HPDE6-E6E7 (cell line): ENCODE measurements around the gene GAST.
A peak's percentile ranks its signal among the peaks of the same experiment; 100 is the strongest.
"Not testable (repeated sequence)": the region's sequence is repeated elsewhere in the genome, so short reads cannot be mapped to it uniquely, and the experiment has no call there.

ENCODE experiments used
- DNase-seq: peaks from one replicate; pipeline ENCODE4 v3.0.0; 2011; ENCODE audit warnings: missing footprints; ENCODE audit errors: extremely low spot score

Gene GAST, protein sequence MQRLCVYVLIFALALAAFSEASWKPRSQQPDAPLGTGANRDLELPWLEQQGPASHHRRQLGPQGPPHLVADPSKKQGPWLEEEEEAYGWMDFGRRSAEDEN

DNA sequence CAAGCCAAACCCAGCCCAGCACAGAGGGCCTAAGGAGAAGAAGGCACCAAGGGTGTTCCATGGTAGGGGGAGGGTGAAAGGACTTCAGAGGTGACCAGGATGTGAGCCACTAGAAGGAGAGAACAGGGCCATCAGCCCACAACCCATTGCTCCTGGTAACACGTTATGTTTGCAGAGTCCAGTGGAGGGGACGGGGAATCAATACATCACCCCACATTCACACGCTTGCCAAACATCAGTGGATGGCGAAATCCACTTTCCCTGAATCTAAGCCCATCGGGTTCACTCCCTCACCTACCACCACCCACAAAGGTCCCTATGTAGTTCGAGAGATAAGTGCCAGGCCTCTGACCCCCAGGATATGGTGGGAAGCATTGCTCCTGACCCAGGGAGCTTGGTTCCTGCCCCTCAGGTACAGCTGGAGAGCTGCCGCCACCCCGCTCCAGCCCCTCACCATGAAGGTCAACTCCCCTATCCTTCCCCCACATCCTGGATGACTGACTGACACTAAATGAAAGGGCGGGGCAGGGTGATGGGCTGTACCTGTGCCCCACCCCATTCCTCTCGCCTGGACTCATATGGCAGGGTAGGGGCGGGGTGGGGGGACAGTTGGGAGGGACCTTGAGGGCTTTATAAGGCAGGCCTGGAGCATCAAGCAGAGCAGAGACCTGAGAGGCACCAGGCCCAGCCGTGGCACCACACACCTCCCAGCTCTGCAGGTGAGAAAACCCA is at the start of gene GAST:
GAST (plus strand) TSS at position 663 of the 732 bp plus-strand sequence. CDS start 3,106 bp downstream, outside the sequence.
- DNase-seq = no peak

DNA sequence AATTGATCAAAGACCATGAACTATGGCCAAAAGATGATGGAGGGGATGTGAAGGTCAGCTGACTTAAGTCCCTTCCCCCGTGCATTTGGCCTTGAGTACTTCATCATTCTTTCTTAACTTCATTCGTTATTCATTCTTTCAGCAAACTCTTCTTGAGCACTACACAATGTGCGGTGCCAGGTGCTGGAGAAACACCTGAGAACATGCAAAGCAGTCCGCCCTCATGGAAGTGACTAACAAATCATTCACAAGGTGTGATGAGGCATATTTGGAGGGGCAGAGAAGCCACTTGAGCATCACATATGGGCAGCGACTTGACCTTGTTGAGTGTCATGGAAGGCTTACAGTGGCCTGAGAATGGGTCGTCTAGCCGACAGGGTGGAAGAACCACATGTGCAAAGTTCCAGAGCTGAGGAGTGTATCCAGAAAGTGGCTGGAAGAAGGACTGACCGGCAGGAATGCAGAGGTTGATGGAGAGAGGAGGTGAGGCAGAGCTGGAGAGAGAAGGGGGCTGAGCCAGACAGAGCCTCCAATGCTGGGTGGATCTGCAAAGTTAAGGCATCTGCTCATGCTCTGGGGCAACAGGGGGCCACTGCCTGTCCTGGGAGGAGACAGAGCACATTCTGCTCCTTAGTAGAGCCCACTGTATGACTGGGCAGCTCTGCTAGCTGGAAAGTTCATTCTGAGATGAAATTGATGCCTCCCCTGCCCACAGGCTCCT is 48.5 kb upstream of the GAST start:
- no peak for DNase-seq

DNA sequence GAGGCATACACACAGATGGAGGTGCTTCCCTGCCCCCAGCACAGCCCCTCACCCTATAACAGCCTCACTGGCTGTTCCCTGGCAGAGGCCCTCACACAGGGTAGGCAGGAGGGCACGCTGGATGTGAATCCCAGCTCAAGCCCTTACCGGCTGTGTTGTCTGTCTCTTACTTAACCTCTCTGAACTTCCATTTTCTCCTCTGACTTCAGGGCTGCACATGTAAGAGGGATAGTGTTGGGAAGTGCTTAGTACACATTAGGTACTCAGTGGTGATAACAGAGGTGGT is 48.0 kb upstream of the GAST start:
- no peak for DNase-seq

DNA sequence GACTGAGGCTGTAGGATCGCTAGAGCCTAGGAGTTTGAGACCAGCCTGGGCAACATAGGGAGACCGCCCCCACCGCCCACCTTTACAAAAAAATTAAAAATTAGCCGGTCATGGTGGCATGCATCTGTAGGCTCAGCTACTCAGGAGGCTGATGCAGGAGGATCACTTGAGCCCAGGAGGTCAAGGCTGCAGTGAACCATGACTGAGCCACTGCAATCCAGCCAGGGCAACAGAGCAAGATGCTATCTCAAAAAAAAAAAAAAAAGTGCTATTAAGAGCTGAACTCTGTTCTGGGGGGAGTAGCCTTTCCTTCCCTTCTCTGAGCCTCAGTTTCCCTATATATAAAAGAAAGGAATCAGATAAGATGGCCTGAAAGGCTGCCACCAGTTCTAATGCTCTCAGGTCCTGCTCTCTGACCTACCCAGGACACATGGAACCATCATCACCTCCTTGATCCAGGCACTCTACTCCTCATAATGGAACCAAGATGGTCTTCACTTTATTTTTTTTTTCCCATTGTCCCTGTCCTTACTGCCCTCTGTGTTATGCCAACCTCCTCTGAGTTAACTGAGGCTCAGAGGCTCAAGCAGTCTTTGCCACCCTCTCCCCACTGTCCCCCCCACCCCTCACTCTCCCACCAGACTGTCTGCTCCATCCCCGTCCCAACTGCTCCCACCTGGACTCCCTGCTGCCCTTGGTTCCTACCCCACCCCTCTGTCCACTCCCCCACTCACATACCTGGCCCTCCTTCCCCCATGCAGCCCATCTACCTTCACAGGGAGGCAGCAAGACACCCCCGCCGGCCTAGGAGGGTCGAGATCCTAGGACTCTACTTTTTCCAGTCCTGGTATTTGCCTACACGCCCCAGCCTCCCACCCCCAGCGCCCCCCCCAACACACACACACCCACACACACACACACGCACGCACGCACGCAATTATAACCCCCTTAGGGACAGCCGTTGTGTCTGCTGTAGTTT is 47.3 kb upstream of the GAST start:
- DNase-seq = no peak

DNA sequence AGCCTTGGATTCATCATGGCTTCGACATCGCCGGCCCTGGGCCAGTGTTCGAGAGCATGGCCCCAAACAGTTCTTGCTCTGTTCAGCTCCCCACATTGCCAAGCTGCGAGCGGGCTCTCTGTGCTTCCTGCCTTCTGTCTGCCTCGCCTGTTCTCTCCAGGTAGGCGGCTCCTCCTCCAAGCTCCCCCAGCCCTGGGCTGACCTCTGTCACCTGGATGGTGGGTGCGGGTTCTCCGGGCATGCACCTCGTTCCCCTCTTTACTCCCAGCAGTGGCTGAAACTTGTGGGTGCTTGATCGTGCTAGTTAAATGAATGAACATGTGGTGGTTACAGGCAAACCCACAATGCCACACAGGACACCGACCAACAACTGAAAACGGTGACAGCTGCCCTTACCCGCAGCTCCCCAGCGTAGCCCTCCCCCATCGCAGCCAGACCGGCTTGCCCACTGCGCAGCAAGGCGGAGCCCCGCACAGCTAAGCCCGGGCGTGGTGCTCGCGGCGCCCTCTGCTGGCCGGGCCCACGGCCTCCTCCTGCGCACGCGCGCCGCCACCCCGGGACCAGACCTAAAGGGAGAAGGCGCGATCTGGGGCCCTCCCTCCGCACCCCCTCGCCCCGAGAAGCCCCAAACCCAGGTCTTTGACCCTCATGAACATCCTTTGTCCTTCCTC is 46.4 kb upstream of the GAST start:
- peak; percentile 99 for DNase-seq

DNA sequence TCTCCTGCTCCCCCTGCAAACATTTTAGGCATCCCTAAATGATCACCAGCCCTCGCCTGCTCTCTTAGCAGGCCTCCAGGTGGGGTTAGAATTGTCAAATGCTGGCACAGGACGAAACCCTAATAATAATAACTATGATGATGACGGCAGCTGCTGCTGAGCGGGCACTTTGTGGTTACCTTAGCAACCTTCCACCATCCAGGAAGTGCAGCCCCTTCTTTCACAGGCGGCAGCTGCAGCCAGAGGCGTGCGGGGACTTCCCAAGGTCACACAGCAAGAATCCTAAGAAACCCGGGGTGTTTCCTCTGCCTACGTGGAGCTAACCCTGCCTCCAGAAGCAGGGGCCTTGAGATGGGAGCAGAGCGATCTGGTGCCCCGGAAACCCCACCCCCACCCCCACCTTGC is 45.9 kb upstream of the GAST start:
- DNase-seq = peak; percentile 55

DNA sequence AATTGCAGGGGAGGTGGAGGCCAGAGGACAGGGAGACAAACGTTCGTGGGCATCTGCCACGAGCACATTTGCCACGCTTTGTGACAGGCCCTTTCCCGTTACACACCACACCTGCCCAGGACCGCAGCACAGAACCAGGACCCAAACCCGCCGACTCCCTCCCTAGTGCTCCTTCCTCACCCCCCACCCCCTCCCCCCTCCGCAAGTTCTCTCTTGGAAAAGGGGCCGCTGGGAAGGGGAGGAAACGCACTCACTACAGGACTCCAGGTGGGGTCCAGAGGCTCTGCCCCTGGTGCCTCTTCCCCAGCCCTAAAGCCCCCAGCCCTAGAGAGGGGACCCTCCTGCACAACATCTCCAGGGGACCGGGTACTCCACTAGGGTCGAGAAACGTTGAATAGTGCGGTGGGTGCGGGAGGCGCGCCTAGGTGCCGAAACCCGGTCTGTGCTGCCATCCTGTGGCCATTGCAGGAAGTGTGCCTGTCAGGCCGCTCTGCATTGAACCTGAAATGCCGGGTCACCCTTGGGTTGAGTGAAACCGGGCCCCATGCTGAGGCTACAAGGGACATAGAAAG is 45.3 kb upstream of the GAST start:
- DNase-seq = peak; percentile 83

DNA sequence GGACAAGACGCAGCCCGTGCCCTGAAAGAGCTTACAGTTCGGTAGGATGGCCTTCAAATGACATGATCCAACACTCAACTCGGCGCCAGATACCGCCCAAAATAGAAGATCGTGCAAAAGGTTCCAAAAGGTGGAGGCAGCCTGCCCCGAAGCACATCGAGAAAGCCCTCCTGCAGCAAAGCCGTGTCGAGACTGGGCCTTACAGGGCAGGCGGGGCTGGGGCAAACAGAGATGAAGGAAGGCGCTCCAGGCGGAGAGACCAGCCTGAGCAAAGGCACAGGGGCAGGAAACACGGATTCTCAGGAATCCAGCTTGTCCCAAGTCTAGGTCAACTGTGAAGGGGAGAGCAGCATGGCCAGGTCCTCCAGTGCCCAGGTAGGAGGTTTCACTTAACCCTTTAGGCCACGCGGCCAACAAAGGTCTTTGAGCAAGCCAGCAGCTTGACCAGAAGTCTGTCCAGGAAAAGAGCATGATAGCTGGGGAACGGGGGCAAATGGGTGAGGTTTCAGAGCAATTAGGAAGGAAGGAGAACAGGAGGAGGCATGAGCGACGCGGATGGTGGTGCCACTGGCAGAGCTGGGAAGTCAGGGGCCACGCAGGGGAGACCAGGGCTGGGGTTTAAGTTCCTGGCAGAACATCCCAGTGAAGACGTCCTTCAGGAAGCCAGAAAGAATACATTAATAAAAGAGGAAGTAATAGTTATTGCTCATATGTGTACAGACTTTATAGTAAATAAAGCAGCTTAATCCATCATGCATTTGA is 44.7 kb upstream of the GAST start:
- no peak for DNase-seq

DNA sequence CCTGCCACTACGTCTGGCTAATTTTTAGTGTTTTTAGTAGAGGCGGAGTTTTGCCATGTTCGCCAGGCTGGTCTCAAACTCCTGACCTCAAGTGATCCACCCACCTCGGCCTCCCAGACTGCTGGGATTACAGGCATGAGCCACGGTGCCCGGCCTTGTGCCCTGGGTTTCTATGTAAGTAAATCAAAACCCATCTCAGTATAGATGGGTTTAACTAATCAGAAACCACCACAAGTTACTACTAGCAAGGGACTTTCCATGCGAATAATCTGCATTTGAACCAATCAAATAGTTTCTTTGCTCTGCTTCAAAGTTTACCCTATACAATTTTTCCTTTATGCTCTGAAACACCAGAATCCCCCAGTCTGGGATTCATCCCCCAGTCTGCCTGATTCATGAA is 40.0 kb upstream of the GAST start:
- no peak for DNase-seq

DNA sequence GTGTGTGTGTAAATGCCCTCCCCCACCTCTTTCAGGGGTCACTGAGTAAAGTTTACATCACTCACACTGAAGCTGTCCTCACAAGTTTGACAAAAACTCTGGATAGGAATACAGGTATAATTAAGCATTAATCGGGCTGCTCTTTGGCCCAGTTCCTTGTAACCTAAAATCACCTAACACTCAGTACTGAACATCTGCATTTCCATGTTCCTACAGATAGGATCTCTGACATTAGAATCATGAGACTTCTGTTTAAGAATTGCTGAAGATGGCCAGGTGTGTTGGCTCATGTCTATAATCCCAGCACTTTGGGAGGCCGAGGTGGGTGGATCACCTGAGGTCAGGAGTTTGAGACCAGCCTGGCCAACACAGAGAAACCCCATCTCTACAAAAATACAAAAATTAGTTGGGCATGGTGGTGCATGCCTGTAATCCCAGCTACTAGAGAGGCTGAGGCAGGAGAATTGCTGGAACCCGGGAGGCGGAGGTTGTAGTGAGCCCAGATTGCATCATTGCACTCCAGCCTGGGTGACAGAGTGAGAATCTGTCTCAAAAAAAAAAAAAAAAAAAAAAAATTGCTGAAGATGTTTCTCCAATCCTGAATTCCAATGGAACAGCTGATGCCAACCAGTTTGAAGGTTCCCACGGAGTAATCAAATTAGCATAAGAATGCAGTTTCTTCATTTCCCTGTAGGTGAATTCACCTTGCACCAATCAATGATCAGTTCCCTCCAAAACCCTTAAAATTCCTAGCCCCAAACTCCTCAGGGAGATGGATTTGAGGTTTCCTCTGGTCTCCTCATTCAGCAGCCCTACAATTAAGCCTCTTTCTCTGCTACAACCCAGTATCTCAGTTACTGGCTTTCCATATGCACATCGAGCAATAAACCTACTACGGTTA is 36.7 kb upstream of the GAST start:
- DNase-seq = not testable (repeated sequence)

DNA sequence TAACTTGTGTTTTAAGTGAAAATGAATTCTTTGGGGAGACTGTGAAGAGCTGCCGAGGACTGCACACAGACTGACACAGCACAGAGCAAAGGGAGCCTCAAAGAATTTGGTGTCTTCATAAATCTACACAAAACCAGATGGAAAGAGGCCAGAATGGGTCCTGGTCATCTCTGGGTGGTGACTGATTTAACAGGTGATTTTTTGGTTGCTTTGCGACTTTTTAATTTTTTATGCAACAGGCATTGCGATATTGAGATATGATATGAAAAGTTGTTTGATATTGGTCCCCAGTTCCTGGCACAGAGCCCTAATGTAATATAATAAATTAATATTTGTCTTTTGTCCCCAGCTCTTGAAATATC is 36.1 kb upstream of the GAST start:
- no peak for DNase-seq

DNA sequence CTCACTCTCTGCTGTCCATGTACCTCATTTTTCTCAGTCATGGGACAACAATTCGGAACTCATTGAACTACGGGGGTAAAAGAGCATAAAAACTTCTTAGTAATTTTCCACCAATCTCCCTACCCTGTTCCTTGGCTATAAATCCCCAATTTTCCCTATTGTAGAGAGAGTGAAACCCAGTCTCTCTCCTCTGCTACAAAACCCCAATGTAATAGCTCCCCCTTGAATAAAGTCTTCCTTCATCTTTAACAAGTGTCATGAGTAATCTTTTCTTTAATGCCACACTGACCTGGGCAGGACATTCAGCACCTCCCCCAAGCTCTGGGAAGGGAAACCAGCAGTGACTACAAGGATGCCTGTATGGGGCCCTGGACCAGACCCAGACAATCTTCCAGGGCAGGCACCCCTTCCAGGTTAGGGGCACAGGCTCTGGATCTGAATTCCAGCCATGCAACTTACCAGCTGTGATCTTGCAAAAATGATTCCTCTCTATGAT is 33.7 kb upstream of the GAST start:
- no peak for DNase-seq

DNA sequence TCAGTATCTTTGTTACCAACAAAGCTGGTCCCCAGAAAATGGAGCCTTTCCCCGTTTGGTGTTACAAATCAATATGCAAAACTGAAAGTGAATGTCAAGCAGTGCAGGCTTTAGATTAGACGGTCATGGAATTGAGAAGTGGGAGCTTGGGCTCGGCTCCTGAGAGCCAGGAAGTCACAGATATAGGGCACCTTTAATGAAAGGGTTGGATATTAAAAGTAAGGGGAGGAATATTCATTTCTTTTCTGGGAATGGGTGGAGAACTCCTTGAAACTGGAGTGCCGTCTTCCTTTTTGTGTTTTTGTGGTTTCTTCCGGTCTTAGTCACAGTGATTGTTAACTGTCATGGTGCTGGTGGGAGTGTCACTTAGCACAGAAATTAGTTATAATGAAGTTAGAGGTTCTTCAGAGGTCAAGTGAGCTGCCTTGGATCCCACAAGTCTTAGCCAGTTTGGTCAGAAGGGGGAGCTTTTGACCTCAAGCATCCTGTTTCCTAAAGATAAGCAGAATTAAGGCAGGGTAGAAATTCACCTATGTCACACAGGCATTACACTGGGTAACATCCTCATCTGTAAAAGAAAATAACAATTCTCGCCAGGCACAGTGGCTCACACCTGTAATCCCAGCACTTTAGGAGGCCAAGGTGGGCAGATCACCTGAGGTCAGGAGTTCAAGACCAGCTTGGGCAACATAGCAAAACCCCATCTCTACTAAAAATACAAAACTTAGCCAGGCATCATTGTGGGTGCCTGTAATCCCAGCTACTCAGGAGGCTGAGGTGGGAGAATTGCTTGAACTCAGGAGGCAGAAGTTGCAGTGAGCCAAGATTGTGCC is 33.0 kb upstream of the GAST start:
- no peak for DNase-seq

DNA sequence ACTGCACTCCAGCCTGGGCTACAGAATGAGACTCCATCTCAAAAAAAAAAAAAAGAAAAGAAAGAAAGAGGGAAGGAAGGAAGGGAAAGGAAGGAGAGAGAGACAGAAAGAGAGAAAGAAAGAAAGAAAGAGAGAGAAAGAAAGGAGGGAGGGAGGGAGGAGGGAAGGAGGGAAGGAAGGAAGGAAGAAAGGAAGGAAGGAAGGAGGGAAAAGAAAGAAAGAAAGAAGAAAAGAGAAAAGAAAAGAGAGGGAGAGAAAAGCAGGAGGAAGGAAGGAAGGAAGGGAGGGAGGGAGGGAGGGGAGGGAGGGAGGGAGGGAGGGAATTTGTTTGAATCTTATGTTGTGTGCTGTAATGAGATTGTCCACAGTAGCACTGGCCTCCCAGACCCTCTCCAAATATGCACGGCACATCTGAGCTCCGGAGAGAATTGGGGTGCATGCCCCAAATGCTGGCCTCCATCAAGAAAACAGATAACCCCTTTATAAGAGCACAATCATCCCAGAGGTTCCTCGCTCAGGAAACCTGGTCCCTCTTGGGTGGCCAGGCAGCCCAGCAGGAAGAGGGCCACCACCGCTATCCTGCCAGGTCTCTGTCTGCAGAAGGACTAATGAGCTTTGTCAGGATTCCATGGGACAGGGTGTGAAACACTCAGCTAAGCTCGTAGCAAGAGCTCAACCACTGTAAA is 32.2 kb upstream of the GAST start:
- DNase-seq = no peak

DNA sequence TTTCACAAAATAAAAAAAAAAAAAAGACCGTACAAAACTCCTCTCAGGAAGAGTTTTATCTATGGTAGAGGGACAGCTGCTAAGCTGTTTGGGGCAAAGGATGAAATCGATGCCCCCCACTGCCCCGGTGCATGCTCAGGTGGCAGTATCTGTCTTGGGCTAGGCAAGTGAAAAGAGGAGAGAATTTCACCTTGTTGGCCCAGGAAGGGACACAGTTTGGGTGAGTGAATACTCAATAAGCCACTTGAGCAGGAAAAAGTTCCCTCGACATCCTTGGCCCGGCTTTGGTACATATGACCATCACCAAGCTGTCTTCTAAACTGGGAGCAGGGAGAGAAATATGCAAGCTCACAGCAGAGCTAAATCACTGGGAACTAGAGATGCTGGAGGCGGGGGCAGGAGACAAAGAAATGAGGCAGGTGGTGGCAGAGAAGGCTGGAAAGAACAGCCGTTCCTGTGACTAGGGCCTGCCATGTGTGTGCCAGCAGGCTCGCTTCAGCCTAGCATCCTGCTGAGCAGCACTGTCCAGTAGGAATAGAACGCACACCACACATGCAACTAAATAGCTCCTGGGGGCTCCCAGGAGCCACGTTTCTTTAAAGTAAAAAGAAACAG is 31.6 kb upstream of the GAST start:
- no peak for DNase-seq

DNA sequence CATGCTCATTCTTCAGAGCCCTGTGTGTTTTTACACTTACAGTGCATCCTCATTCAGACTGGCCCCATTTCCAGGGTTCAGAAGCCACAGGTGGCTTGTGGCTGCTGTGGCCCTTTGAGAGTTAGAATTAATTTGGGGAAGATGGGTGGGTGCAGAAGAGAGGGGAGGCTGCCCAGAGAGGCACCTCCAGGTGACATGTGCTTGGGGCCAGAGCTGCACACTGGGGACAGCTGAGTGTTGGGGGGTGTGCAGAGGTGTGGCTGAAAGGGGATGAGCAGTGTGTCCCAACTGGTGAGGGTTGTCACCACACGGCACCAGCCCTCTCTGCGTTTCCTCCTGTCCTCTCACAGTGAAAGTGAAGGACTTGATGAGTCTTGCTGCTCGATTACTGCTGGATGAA is 30.4 kb upstream of the GAST start:
- no peak for DNase-seq

DNA sequence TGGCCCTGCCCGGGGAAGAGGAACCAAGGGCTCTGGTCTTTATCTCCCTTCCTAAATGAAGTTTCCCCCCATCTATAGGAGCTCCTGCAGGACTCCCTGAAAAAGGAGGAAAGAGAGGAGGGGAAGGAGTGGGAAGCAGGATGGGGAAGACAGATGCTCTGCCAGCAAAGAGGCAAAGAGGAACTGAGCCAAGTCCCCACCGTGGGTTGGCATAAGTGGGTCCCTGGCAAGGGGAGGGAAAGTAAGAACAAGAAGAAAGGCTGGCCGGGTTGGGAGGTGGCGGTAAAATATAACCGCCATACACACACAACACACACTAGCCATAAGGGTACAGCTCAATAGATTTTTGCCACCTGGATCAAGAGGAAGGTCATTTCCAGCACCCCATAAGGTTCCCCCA is 29.5 kb upstream of the GAST start:
- DNase-seq = no peak
